UCSD-AML1 (cell line): ENCODE measurements around the gene POLR1B.
A peak's percentile ranks its signal among the peaks of the same experiment; 100 is the strongest.
"Not testable (repeated sequence)": the region's sequence is repeated elsewhere in the genome, so short reads cannot be mapped to it uniquely, and the experiment has no call there.

Experiments used
- DNase-seq: peaks from one replicate; lab custom pipeline; 2025; ENCODE audit not compliant: unreplicated experiment; lab: John Stamatoyannopoulos, UW

POLR1B gene

GRCh38 chr2:112600634-112601033, 58.4 kb downstream of the POLR1B start:
- DNase-seq, result no peak

GRCh38 chr2:112601754-112602153, 59.5 kb downstream of the POLR1B start:
- no peak for DNase-seq

- DNase-seq, result no peak
Observed at GRCh38 chr2:112602917-112603316, 60.7 kb downstream of the POLR1B start.

GRCh38 chr2:112603731-112604130, 61.5 kb downstream of the POLR1B start:
- DNase-seq, result no peak

GRCh38 chr2:112604952-112605351, 62.7 kb downstream of the POLR1B start:
- DNase-seq, result no peak

- no peak for DNase-seq
Observed at GRCh38 chr2:112605926-112606325, 63.7 kb downstream of the POLR1B start.

GRCh38 chr2:112606547-112606946, 64.3 kb downstream of the POLR1B start:
- no peak for DNase-seq

GRCh38 chr2:112607680-112608438, 65.6 kb downstream of the POLR1B start:
- no peak for DNase-seq

- DNase-seq, result not testable (repeated sequence)
Observed at GRCh38 chr2:112609320-112609719, 67.1 kb downstream of the POLR1B start.

- DNase-seq, result not testable (repeated sequence)
Observed at GRCh38 chr2:112612283-112612682, 70.0 kb downstream of the POLR1B start.

- no peak for DNase-seq
Observed at GRCh38 chr2:112614201-112614840, 72.1 kb downstream of the POLR1B start.

GRCh38 chr2:112615051-112615450, 72.8 kb downstream of the POLR1B start:
- DNase-seq, result no peak

GRCh38 chr2:112615798-112616197, 73.5 kb downstream of the POLR1B start:
- DNase-seq, result not testable (repeated sequence)

GRCh38 chr2:112618383-112618782, 76.1 kb downstream of the POLR1B start:
- no peak for DNase-seq

GRCh38 chr2:112621790-112622527, 79.7 kb downstream of the POLR1B start:
- no peak for DNase-seq

- DNase-seq, result no peak
Observed at GRCh38 chr2:112622528-112622849, 80.2 kb downstream of the POLR1B start.

GRCh38 chr2:112623913-112624777, 81.9 kb downstream of the POLR1B start:
- DNase-seq, result peak; percentile 55

GRCh38 chr2:112625474-112626114, 83.3 kb downstream of the POLR1B start:
- no peak for DNase-seq

- peak; percentile 74 for DNase-seq
Observed at GRCh38 chr2:112626604-112627059, 84.4 kb downstream of the POLR1B start.
